NCI-H2107 (cell line): ENCODE results near the gene WDR35.

ENCODE experiments used
- DNase-seq: peaks from one replicate; lab custom pipeline; 2025; lab: John Stamatoyannopoulos, UW

WDR35 gene

DNA sequence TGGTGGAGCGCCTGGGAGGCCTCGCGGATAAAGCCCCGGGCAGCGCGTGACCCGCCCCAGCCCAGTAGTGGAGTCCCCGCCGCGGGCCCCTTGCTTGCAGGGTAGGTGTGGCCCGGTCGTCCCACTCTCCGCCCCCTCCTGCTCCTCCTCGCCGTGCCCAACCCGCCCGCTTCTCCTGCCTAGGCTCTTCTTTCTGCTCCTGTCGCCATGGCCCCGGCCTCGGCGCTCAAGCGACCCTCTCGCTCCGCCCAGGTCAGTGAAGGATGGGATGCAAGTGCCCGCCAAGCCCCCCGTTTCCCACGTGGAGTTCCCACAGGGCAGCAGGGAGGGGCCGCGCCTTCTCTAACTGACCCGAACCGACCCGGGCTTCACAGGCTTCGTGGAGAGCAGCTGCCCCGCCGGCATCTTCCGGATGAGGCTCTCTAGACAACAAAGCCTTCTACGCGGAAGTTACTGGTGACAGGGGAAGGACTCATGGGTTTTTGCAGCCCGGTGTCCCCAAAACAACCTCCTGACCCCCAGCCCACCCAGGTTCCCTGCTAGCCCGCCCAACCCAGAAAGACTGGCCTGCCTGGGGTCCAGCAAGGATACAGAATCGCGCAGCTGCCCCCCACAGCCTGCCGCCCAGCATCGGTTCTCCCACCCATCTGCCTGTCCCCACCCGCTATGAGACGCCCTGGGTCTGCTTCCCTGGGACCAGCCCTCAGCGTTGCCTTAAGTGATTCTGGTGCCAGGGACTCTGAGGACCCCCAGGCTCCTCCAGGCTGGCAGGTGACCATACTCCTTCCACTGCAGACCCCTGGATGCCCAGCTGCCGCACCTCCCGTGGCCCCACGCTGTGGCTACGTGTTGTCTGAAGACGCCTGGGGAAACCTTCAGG lies 121.0 kb downstream of the WDR35 start:
- no peak for DNase-seq

- DNase-seq = no peak
These were observed 121.7 kb downstream of the WDR35 start for GRCh38 chr2:19868224-19868623.

GRCh38 chr2:19866771-19867170 lies 123.1 kb downstream of the WDR35 start:
- no peak for DNase-seq

DNA sequence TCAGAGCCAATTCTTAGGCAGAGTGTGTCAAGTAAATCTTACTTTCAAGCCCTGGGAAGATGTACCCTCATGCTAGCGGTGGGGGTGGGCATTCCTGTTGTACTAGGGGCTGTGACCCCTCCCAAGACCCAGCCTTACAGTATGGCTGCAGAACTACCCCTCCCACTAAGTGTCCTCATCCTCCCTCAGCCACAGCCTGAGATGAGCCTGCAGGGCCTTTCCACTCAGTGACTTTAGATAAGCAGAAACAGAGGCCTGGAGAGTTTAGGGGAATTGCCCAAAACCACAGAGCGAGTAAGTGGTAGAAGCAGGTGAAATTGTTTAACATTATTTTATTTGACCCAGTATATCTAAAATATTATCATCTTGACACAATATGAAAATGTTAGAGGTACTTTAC lies 124.8 kb downstream of the WDR35 start:
- no peak for DNase-seq

DNA sequence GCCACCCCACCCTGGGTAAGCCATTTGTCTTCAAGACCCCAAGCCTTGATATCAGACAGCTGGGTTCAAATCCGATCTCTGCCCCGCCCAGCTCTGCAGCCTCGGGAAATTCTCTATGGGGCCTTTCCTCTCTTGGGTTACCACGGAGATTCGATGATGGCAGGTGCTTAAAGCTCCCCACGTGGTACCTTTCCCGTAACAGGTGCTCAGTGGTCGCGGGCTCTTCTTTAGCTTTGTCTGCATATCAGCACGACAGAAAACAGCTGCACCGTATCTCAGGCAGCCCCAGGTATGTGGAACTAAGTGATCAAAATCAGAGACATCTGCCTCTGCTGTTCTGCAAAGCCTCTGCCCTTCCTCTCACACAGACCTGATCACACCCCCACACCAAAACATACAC lies 125.5 kb downstream of the WDR35 start:
- no peak for DNase-seq

DNA sequence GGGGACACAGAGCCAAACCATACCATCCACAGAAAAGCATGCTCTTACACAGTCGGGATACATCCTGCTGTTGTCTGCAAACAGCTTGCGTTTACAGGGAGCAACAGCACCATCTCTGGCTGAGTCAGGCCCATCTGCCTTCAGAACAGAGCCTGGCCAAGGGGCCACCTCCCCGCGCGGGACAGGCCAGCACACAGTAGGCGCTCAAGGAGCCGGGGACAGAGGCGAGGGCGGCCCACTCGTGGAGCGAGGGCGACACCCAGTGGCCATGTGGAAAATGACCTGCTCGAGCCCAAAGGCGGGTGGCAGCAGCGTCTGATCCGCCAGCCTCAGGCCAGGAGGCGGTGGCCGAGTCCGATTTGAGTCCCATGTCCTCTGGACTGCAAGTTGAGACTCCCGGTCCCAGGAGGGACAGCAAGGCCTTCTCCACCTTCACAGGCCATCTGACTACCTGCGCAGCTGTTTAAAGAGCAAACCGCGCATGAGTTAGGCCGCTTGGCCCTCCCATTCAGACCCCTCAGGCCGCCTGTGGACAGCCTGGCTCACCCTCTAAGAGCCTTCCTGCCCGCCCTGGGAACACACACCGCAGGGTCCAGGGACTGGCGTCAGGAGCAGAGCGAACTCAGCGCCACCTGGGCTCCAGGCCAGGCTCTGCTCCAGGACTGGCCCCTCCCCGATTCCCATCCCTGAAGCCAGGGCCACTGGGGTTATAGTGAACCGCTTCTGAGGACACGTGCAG lies 126.4 kb downstream of the WDR35 start:
- DNase-seq = peak; percentile 47

DNA sequence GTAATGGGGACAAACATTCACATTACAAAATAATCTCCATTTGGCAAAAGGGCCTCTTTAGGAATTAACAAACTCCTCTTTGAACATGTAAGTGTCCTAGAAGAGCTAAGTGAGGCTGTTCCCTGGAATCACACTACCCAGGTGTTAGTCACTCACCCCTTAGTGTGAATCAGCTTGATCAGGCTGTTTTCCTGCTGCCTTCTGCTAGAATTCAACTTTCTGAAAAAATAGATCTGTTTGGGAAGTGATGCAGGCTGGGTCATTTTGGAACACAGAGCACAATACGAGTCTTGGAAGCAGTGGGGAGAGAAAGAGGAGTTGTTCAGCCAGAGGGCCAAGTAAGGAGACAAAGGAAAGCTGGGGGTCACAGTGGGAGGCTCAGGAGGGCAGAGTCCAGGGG lies 128.1 kb downstream of the WDR35 start:
- no peak for DNase-seq
